Thymus (tissue), 11 donors: ENCODE data around the gene CTNNA1. TPM values are rescaled to one million over a fixed set of nuclear protein-coding genes. Genes with fewer than 3 reads are reported as not detected.
"Not testable (repeated sequence)": the region's sequence is repeated elsewhere in the genome, so short reads cannot be mapped to it uniquely, and the experiment has no call there.

Experiments
- DNase-seq, 9 donors: peaks; one replicate each; pipeline ENCODE4 v3.0.0-alpha.2; 2013; ENCODE audit warnings: low spot score in 9 of 9, low read depth in 6 of 9, missing footprints in 1 of 9
- H3K27ac ChIP-seq, 2 donors: one replicate each; pipeline ENCODE4 v1.5.1; 2013; ENCODE audit warnings: control low read depth in 1 of 2, low read depth in 1 of 2, low read length in 1 of 2, mild to moderate bottlenecking in 1 of 2, moderate library complexity in 1 of 2
- H3K27me3 ChIP-seq, 2 donors: one replicate each; pipeline ENCODE4 v1.5.1; 2013; ENCODE audit warnings: low read length in 1 of 2; ENCODE audit not compliant: control insufficient read depth in 2 of 2, insufficient read depth in 1 of 2
- H3K36me3 ChIP-seq, 2 donors: one replicate each; pipeline ENCODE4 v1.5.1; 2013; ENCODE audit warnings: low read length in 1 of 2, mild to moderate bottlenecking in 1 of 2, moderate library complexity in 1 of 2; ENCODE audit not compliant: control insufficient read depth in 2 of 2, insufficient read depth in 2 of 2
- H3K4me1 ChIP-seq, 2 donors: one replicate each; pipeline ENCODE4 v1.5.1; 2013; ENCODE audit warnings: low read length in 2 of 2; ENCODE audit not compliant: control insufficient read depth in 2 of 2, insufficient read depth in 2 of 2
- H3K4me3 ChIP-seq, 2 donors: one replicate each; pipeline ENCODE4 v1.5.1; 2013; ENCODE audit warnings: low read length in 2 of 2, control low read depth in 1 of 2, mild to moderate bottlenecking in 1 of 2
- H3K9me3 ChIP-seq, 2 donors: one replicate each; pipeline ENCODE4 v1.5.1; 2013; ENCODE audit warnings: low read length in 1 of 2, mild to moderate bottlenecking in 1 of 2; ENCODE audit not compliant: control insufficient read depth in 2 of 2, insufficient read depth in 1 of 2
- WGBS: extraction: QIAGEN DNeasy Blood & Tissue Kit; methylation state at CpG from one replicate; pipeline ENCODE4 v1.1.7; 2013; 5-methylcytosine and 5-hydroxymethylcytosine counted together
- polyA plus RNA-seq: library from polyadenylated mRNA; stranded (reverse); fragments of 200-250 nt; gene quantifications from one replicate; pipeline ENCODE4 v1.2.3, GENCODE V29; 2013
- total RNA-seq: library from RNA; stranded (reverse); fragments of 120-200 nt; gene quantifications from one replicate; pipeline ENCODE4 v1.2.4, GENCODE V29; 2013
- donor health status: healthy.

The CTNNA1 gene
- total and polyA plus RNA-seq, 2 donors = 53.4 to 67.1 TPM

DNA sequence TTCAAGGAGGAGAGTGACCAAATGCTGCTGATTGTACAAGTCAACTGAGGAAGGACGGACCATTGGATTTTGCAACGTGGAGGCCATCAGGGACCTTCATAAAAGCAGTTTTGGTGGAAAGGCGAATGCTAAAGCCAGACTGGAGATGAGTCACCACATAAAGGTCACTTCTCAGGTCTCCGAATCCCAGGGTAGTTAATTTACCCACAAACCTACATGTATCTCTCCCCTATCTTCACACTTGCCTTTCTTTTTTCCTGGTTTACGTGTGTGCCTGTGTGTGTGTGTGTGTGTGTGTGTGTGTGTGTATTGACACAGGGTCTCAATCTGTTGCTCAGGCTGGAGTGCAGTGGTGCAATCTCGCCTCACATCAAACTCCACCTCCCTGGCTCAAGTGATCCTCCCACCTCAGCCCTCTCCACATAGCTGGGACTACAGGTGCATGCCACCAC, 4.6 kb upstream of the CTNNA1 start:
- 92% methylated on average over 6 of the region's 6 CpGs for WGBS
- no peak for DNase-seq
- Histone ChIP-seq H3K27me3 (peaks cover 19 to 38% of the 10 kb centered on the region in 2 donors), H3K27ac (no peak overlapping the region), H3K36me3 (no peaks in the 10 kb centered on the region), H3K4me1 (peaks cover 1 to 8% of the 10 kb centered on the region in 2 donors), H3K4me3 (no peak overlapping the region), H3K9me3 (no peaks in the 10 kb centered on the region)

GRCh38 chr5:138751344-138751743, 1.9 kb upstream of the CTNNA1 start:
- H3K27ac ChIP-seq, H3K4me3 ChIP-seq, DNase-seq, H3K9me3 ChIP-seq, H3K36me3 ChIP-seq: not testable (repeated sequence)
- WGBS = 98% methylated on average over 2 of the region's 2 CpGs
- Histone ChIP-seq H3K27me3 (peaks cover 43 to 65% of the 10 kb centered on the region in 2 donors), H3K4me1 (peaks cover 4 to 14% of the 10 kb centered on the region in 2 donors)

DNA sequence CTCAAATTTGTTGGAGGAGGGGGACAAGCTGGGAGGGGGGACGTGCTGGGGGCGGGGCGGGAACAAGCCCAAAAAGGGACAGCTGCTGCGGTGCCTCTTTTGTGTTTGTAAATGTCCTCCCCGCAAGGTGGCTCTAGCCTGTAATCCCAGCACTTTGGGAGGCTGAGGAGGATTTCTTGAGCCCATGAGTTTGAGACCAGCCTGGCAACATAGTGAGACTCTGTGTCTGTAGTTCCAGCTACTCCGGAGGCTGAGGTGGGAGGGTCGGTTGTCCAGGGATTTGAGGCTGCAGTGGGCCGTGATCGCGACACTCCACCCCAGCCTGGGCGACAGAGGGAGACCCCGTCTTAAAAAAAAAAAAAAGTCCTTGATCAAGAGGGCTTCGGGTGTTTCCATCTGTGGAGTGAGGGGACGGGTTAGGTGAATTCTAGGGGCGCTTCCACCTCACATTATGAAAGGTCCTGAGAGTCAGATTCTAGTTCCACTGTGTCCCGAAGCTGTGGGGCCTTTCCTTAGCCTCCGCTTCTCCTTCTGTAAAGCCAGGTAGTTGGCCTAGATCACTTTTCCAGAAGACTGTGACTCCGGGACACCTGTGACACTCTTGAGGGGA, 779 bp upstream of the CTNNA1 start:
- 46% methylated on average over 18 of the region's 18 CpGs for WGBS
- DNase-seq = no peak
- Histone ChIP-seq H3K4me1 (peaks cover 4 to 14% of the 10 kb centered on the region in 2 donors), H3K27ac (peak overlapping the region; percentile 58 to 80), H3K27me3 (peaks cover 47 to 71% of the 10 kb centered on the region in 2 donors), H3K36me3 (no peaks in the 10 kb centered on the region), H3K9me3 (no peaks in the 10 kb centered on the region), H3K4me3 (peak overlapping the region; percentile 49 to 64)

- DNase-seq = peak in 2 of 9 donors; percentile 4 to 33
- Histone ChIP-seq H3K4me3 (peak overlapping the region; percentile 53 to 64), H3K27ac (peak overlapping the region; percentile 75 to 88), H3K9me3 (peaks cover 0 to 12% of the 10 kb centered on the region in 2 donors), H3K36me3 (no peaks in the 10 kb centered on the region), H3K4me1 (peaks cover 4 to 14% of the 10 kb centered on the region in 2 donors), H3K27me3 (peaks cover 47 to 64% of the 10 kb centered on the region in 2 donors)
- WGBS = 4% methylated on average over 58 of the region's 58 CpGs
These were observed 821 bp downstream of the CTNNA1 start for GRCh38 chr5:138753794-138754698.

DNA sequence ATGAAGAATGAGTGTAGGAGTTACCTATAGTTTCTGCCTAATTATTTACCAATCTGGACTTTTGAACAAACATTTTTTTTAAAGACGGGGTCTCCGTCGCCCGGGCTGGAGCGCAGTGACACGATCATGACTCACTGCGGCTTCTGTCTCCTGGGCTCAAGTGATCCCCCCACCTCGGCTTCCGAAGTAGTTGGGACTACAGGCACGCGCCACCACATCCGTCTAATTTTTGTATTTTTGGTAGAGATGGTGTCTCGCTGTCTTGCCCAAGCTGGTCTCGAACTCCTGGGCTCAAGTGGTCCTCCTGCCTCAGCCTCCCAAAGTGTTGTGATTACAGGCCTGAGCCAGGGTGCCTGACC, 1.5 kb downstream of the CTNNA1 start:
- Histone ChIP-seq H3K4me3 (no peak overlapping the region), H3K36me3 (no peaks in the 10 kb centered on the region), H3K27ac (no peak overlapping the region), H3K27me3 (peaks cover 47 to 63% of the 10 kb centered on the region in 2 donors), H3K4me1 (peaks cover 4 to 14% of the 10 kb centered on the region in 2 donors), H3K9me3 (peaks cover 2 to 18% of the 10 kb centered on the region in 2 donors)
- no peak for DNase-seq
- 97% methylated on average over 14 of the region's 14 CpGs for WGBS

DNA sequence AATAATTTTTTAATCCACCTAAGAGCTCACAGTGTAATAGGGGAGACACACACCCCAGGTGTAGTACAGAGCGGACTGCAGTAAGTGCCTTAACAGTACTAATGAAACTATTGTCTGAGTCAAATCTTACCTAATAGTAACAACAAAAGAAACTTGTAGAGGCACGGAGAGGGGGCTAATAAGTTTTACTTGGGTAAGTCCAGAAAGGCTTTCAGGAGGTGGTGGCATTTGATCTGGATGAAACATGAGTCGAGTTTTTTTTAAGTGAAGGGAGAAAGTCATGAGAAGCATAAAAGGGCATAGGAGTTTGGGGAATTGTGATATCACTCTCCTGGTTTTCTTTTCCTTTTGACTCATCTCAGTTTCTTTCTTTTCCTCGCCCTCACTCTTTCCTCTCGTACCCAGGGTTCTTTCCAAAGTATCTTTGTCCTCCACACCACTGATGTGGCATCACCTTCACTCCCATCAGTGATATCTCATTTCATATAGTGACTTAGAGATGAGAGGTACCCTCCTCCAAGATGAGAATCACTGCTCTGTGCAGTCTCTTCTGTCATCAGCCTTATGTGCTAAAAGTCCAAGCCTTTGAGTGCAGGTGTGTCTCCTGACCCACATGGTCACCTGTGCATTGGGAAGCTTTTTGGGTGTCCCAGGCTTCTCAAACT, 2.0 kb downstream of the CTNNA1 start:
- 95% methylated on average over 5 of the region's 5 CpGs for WGBS
- no peak overlapping the region for H3K4me3 ChIP-seq

GRCh38 chr5:138757061-138757776, 4.0 kb downstream of the CTNNA1 start:
- H3K36me3 ChIP-seq = no peaks in the 10 kb centered on the region
- no peak for DNase-seq
- peaks cover 41 to 47% of the 10 kb centered on the region in 2 donors for H3K27me3 ChIP-seq
- no peak overlapping the region for H3K27ac ChIP-seq
- 96% methylated on average over 6 of the region's 6 CpGs for WGBS
- H3K4me1 ChIP-seq = peaks cover 4 to 14% of the 10 kb centered on the region in 2 donors
- H3K9me3 ChIP-seq = peaks cover 2 to 19% of the 10 kb centered on the region in 2 donors
- no peak overlapping the region for H3K4me3 ChIP-seq

More for the DNA sequence above, 2.0 kb downstream of the CTNNA1 start:
- peaks cover 2 to 19% of the 10 kb centered on the region in 2 donors for H3K9me3 ChIP-seq
- peaks cover 4 to 14% of the 10 kb centered on the region in 2 donors for H3K4me1 ChIP-seq
- H3K36me3 ChIP-seq = no peaks in the 10 kb centered on the region
- peaks cover 47 to 63% of the 10 kb centered on the region in 2 donors for H3K27me3 ChIP-seq
- H3K27ac ChIP-seq = no peak overlapping the region
- no peak for DNase-seq

GRCh38 chr5:138760448-138761110, 7.4 kb downstream of the CTNNA1 start:
- Histone ChIP-seq H3K4me1 (no peaks in the 10 kb centered on the region), H3K27ac (no peak overlapping the region)

More at GRCh38 chr5:138760448-138761110, 7.4 kb downstream of the CTNNA1 start:
- DNase-seq = no peak
- Histone ChIP-seq H3K9me3 (peaks cover 2 to 19% of the 10 kb centered on the region in 2 donors), H3K4me3 (no peak overlapping the region), H3K36me3 (no peaks in the 10 kb centered on the region), H3K27me3 (peaks cover 10 to 13% of the 10 kb centered on the region in 2 donors)
- WGBS = 93% methylated on average over 11 of the region's 11 CpGs
